Cardiac muscle cell (in vitro differentiated cells and primary cell): ENCODE measurements around the gene LAMB4. TPM values are rescaled to one million over a fixed set of nuclear protein-coding genes. Genes with fewer than 3 reads are reported as not detected.

ENCODE experiments used
- DNase-seq, 2 donors: peaks; one replicate each; pipeline versions ENCODE4 v3.0.0 to v3.0.0-alpha.2; 2010 to 2017; ENCODE audit warnings: low read depth in 1 of 2, low spot score in 1 of 2
- H3K27ac ChIP-seq: fragments of 200-600 bp; sonication (generic); 2 replicates; pipeline ENCODE4 v1.5.1; 2016
- H3K27me3 ChIP-seq: fragments of 200-600 bp; sonication (generic); 2 replicates; pipeline ENCODE4 v1.6.0; 2016; ENCODE audit warnings: control low read depth
- H3K36me3 ChIP-seq: fragments of 200-600 bp; sonication (generic); 2 replicates; pipeline ENCODE4 v1.5.1; 2016; ENCODE audit warnings: control low read depth
- H3K4me1 ChIP-seq: fragments of 200-600 bp; sonication (generic); 2 replicates; pipeline ENCODE4 v1.8.1; 2017; ENCODE audit warnings: low read depth, mild to moderate bottlenecking, mixed run types
- H3K4me3 ChIP-seq: fragments of 200-600 bp; sonication (generic); 2 replicates; pipeline ENCODE4 v1.5.1; 2016; ENCODE audit warnings: mild to moderate bottlenecking
- H3K9me3 ChIP-seq: fragments of 200-600 bp; sonication (generic); 2 replicates; pipeline ENCODE4 v1.5.1; 2017; ENCODE audit warnings: low read depth, mild to moderate bottlenecking, control low read depth
- polyA plus RNA-seq: library from polyadenylated mRNA; unstranded; fragments of >200 nt; fragmentation: Nextera tagmentation; extraction: Ambion mirVana; gene quantifications from 2 replicates; pipeline ENCODE4 v1.2.1, GENCODE V29; 2016
- total RNA-seq: library from RNA; depleted of rRNA; stranded (reverse); fragments of >200 nt; gene quantifications from 2 replicates; pipeline ENCODE4 v1.2.3, GENCODE V29; 2016
- TF ChIP-seq, protein P1 (sequence below): IDR thresholded peaks from 2 replicates; pipeline ENCODE4 v1.5.1; 2012; ENCODE audit warnings: low read depth, mild to moderate bottlenecking, low read length

Gene LAMB4
- total and polyA plus RNA-seq, 2 experiments from 2014 or later = not detected

DNA sequence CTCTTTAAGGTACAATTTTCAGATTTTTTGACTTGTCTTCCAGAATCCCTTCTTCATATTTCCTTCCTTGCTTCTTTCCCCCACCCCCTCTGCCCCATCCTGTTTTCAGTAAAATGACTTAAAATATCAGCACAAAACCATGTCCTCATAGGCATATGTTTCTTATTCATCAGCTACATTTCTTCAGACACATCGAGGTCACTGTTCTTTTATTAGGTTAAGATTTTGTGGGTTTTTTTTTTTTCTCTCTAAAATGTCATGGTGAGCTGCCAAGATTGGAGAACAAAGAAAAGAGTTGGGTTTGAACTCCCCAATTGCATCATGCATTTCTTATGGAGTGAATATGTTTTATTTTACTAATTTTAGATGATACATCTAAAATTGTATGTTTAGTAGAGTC lies 35.8 kb downstream of the LAMB4 start:
- Histone ChIP-seq H3K4me3 (no peak overlapping the region), H3K27me3 (no peaks in the 10 kb centered on the region), H3K9me3 (no peaks in the 10 kb centered on the region), H3K36me3 (no peaks in the 10 kb centered on the region), H3K27ac (no peak overlapping the region), H3K4me1 (no peaks in the 10 kb centered on the region)
- TF ChIP-seq, protein P1, sequence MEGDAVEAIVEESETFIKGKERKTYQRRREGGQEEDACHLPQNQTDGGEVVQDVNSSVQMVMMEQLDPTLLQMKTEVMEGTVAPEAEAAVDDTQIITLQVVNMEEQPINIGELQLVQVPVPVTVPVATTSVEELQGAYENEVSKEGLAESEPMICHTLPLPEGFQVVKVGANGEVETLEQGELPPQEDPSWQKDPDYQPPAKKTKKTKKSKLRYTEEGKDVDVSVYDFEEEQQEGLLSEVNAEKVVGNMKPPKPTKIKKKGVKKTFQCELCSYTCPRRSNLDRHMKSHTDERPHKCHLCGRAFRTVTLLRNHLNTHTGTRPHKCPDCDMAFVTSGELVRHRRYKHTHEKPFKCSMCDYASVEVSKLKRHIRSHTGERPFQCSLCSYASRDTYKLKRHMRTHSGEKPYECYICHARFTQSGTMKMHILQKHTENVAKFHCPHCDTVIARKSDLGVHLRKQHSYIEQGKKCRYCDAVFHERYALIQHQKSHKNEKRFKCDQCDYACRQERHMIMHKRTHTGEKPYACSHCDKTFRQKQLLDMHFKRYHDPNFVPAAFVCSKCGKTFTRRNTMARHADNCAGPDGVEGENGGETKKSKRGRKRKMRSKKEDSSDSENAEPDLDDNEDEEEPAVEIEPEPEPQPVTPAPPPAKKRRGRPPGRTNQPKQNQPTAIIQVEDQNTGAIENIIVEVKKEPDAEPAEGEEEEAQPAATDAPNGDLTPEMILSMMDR = no peak
- peak in 1 of 2 donors; percentile 95 for DNase-seq

DNA sequence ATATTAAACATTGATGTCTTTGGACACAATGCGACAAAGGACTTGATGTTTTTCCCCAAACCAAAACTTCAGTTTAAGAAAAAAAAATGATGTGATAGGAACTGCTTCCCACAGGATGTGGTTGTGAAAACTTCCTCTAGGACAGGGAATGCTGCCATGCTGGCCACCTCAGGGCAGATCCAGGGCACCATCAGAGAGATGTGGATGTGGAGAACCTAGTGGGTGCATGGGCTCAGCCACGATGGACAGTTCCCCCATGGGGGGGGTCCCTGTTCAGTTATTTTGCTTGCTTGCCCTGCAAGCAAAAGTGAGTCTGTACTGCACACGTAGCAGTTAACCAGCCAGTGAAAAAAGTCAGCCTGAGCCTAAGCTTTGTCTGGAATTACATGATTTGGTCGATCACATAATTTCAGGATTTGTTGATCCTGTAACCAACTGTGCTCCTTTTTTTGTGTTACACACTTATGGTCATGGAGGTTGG lies 36.3 kb downstream of the LAMB4 start:
- Histone ChIP-seq H3K36me3 (no peaks in the 10 kb centered on the region), H3K4me3 (no peak overlapping the region), H3K27ac (no peak overlapping the region), H3K27me3 (no peaks in the 10 kb centered on the region), H3K4me1 (no peaks in the 10 kb centered on the region), H3K9me3 (no peaks in the 10 kb centered on the region)
- peak in 1 of 2 donors; percentile 79 for DNase-seq
- TF ChIP-seq, protein P1 = no peak

DNA sequence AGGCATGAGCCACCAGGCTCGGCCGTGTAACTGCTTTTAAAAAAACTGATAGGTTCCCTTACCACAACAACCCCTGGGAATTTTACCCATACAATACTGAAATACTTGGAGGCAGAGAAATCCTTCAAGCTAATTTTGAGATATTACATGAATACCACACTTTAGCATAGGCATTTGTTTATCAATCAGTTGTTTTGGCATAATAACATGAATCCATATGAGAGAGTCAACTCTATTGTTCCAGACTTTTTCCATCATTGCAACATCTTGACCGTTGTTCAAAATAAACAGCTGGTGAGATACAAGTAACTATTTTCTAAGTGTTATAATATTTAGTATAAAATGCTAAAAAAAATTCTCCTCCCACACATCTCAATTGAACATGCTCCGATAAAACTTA lies 36.8 kb downstream of the LAMB4 start:
- Histone ChIP-seq H3K9me3 (no peaks in the 10 kb centered on the region), H3K4me1 (no peaks in the 10 kb centered on the region), H3K36me3 (no peaks in the 10 kb centered on the region), H3K4me3 (no peak overlapping the region), H3K27ac (no peak overlapping the region), H3K27me3 (no peaks in the 10 kb centered on the region)
- TF ChIP-seq, protein P1 = no peak
- peak in 1 of 2 donors; percentile 86 for DNase-seq

DNA sequence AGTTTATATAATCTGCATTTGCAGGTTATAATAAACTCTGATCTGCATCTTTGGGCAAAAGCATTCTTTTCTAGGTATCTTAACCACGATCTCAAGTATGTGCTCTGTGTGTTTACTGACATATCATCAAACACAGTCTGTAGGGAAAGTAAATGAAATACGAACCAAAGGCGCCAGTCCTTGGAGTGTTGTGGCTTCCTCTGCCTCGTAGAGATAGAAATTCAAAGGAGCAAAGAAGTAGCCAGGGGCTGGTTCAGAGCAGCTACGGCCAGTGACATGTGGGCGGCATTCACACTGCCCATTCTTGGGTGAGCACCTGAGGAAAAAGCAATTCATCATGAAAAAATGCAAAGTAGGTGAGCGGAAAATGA lies 38.7 kb downstream of the LAMB4 start:
- H3K36me3 ChIP-seq = no peaks in the 10 kb centered on the region
- no peak for DNase-seq
- H3K27ac ChIP-seq = no peak overlapping the region
- TF ChIP-seq, protein P1 = no peak
- H3K27me3 ChIP-seq = no peaks in the 10 kb centered on the region
- no peaks in the 10 kb centered on the region for H3K9me3 ChIP-seq
- no peaks in the 10 kb centered on the region for H3K4me1 ChIP-seq
- H3K4me3 ChIP-seq = no peak overlapping the region

DNA sequence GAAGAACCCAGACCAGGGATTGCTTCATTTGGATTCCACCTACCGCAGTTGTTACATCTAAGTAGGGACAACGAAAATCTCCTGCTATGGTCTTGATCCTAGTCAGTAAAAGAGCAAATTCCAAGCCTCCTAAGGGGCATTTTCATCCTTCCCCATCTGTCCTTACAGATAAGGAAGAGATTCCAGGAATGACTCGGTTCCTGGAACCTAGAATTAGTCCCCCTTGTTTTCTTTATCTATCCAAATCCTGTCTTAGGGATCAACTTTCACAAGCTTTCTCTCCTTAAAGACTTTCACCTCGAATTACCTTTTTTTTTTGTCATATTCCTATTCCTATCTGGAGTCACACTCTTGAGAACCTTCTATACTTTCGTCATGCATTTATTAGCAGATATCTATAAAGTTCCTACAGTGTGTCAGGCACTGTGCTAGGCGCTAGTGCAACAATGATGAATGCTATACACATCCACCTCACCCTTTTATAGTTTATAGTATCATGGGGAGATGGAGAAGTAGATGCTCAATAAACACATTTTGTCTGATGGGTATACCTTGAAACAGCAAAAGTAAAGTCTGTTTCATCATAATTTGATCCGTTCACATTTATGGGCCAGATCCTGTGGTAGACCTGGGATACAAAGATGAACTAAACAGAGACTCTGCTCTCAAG lies 39.2 kb downstream of the LAMB4 start:
- TF ChIP-seq, protein P1 = no peak
- Histone ChIP-seq H3K27me3 (no peaks in the 10 kb centered on the region), H3K9me3 (no peaks in the 10 kb centered on the region), H3K36me3 (no peaks in the 10 kb centered on the region), H3K4me3 (no peak overlapping the region), H3K27ac (no peak overlapping the region), H3K4me1 (no peaks in the 10 kb centered on the region)
- peak in 1 of 2 donors; percentile 41 for DNase-seq
